Measurements from ENCODE around the gene LAG3.

LAG3 gene

GRCh38 chr12:6790496-6791150 lies 18.3 kb downstream of the LAG3 start:
- peak; percentile 40 for DNase-seq (ENCODE audit: low spot score)

GRCh38 chr12:6791931-6792520 lies 19.7 kb downstream of the LAG3 start:
- no peak for DNase-seq (ENCODE audit: low spot score)

GRCh38 chr12:6792522-6793201 lies 20.3 kb downstream of the LAG3 start:
- DNase-seq (ENCODE audit: low spot score) = peak; percentile 34

- no peak for DNase-seq (ENCODE audit: low spot score)
These were observed 22.8 kb downstream of the LAG3 start for GRCh38 chr12:6795088-6795487.

GRCh38 chr12:6796576-6796975 lies 24.3 kb downstream of the LAG3 start:
- DNase-seq (ENCODE audit: low spot score) = no peak

GRCh38 chr12:6799147-6799546 lies 26.8 kb downstream of the LAG3 start:
- DNase-seq (ENCODE audit: low spot score) = no peak

- DNase-seq (ENCODE audit: low spot score) = no peak
These were observed 34.9 kb downstream of the LAG3 start for GRCh38 chr12:6807170-6807569.

GRCh38 chr12:6809056-6809455 lies 36.7 kb downstream of the LAG3 start:
- DNase-seq (ENCODE audit: low spot score) = no peak

- no peak for DNase-seq (ENCODE audit: low spot score)
These were observed 38.4 kb downstream of the LAG3 start for GRCh38 chr12:6810758-6811157.

GRCh38 chr12:6813363-6813762 lies 41.0 kb downstream of the LAG3 start:
- DNase-seq (ENCODE audit: low spot score) = no peak

GRCh38 chr12:6816598-6816997 lies 44.3 kb downstream of the LAG3 start:
- DNase-seq (ENCODE audit: low spot score) = no peak

- DNase-seq (ENCODE audit: low spot score) = no peak
These were observed 44.8 kb downstream of the LAG3 start for GRCh38 chr12:6817098-6817497.

- no peak for DNase-seq (ENCODE audit: low spot score)
These were observed 45.4 kb downstream of the LAG3 start for GRCh38 chr12:6817662-6818157.

- DNase-seq (ENCODE audit: low spot score) = no peak
These were observed 45.9 kb downstream of the LAG3 start for GRCh38 chr12:6818222-6818621.

GRCh38 chr12:6818645-6819044 lies 46.3 kb downstream of the LAG3 start:
- no peak for DNase-seq (ENCODE audit: low spot score)

GRCh38 chr12:6819106-6820030 lies 47.0 kb downstream of the LAG3 start:
- DNase-seq (ENCODE audit: low spot score) = no peak

- DNase-seq (ENCODE audit: low spot score) = no peak
These were observed 47.8 kb downstream of the LAG3 start for GRCh38 chr12:6820166-6820565.

GRCh38 chr12:6821591-6822425 lies 49.5 kb downstream of the LAG3 start, which contains the start of gene GPR162:
TSS of gene GPR162 (plus strand) at chr12:6821821. CDS start at chr12:6823899, 2,078 bp downstream.
- no peak for DNase-seq (ENCODE audit: low spot score)

- no peak for DNase-seq (ENCODE audit: low spot score)
These were observed 50.3 kb downstream of the LAG3 start for GRCh38 chr12:6822426-6823135.

Measured in CD4-positive, alpha-beta T cell treated with Interleukin-15 for 4 hours (primary cell).